A673 (cell line): ENCODE data around the gene C19orf85.

ENCODE experiments used
- CTCF ChIP-seq: fragments of 300-800, 200-600 bp; sonication (generic); conservative IDR thresholded peaks from 2 replicates; pipeline ENCODE4 v1.5.1; 2017; ENCODE audit warnings: low read depth, mild to moderate bottlenecking, antibody characterized with exemption, low read length, moderate library complexity, mixed read lengths
- EZH2 ChIP-seq: fragments of 200-600 bp; sonication (generic); IDR thresholded peaks from 2 replicates; pipeline ENCODE4 v1.6.1; 2017; ENCODE audit warnings: borderline replicate concordance, low read depth, mild to moderate bottlenecking, mixed read lengths, antibody characterized with exemption, low read length; ENCODE audit not compliant: poor library complexity, severe bottlenecking

DNA sequence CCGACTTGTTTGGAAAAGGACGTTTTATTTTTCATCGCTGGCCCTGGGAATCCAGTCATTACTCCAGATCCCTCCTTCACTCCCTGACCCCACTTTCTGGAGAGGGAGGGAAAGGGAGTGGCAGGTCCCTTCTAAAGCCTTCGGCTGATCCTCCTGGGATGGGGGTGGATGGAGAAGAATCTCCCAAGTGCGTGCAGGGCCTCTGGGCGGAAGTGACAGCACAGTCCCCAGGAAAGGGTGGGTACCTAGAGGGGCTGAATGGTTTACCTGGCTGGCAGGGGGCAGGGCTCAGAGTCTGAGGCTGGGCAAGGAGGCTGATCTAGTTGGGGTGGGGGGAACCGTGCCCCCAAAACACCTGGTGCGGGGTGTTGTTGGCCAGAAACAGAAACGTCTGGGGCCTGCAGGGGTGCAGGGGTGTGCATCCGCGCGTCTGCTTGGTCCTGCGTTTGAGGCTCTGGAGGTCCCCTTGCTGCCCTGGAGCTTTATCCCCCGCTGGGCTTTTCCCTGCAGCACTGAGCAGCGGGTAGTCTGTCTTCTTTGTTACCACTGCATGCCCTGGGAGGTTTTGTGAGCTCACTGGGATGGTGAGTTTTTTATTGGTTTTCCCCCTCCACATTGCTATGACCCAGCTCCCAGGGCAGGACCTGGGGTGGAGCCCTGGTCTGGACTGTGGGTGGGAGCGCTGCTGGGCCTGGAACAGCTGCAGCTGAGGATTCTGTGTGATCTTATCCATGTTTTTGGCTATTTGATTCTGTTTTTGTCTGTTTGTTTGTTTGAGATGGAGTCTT, 8.9 kb upstream of the C19orf85 start:
- no peak for TF ChIP-seq CTCF
- TF ChIP-seq EZH2, result no peak
